EH (cell line): ENCODE data around the gene FUT9.

ENCODE experiments used
- DNase-seq: peaks from one replicate; pipeline ENCODE4 v3.0.0-alpha.2; 2015; ENCODE audit warnings: low read depth

FUT9 gene

DNA sequence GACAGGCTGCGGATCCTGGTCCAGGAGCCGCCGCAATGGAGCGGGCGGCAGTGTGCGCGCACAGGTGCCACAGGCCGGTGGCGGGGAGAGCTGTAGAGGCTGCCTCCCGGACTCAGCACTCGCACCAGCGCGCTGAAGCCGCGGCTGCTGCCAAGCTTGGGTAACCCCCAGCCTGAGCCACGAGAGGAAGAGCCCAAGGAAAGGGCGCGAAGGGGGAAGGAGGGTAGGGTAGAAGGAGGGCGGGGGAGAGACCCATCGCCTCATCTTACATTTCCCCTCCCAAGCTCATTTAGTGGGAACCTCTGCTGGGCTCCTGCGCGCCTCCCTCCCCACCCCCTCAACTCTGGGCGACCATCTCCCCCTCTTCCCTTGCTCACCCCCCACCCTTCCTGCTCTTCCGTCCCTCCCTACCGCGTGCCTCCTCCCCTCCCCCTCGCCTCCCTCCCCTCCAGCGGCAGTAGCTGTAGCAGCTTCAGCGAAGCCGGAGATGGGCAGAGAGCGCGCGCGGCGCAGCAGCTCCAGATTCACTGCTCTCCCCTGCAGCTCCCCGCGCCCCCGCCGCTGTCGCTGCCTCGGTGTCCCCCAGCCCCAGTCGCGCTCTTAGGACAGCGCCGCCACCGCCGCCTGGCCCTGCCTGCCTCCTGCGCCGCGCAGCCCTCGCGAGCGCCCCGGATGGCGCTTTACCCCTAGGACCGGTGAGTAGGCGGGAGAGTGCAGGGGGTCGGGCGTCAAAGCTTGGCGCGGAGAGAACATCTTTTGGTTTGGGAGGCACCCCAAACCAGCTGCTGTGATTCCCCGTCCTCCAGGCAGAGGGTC, at the start of gene FUT9:
TSS of gene FUT9 (plus strand) at position 457 of the 816 bp plus-strand sequence. CDS start 187,182 bp downstream, outside the sequence.
- no peak for DNase-seq

DNA sequence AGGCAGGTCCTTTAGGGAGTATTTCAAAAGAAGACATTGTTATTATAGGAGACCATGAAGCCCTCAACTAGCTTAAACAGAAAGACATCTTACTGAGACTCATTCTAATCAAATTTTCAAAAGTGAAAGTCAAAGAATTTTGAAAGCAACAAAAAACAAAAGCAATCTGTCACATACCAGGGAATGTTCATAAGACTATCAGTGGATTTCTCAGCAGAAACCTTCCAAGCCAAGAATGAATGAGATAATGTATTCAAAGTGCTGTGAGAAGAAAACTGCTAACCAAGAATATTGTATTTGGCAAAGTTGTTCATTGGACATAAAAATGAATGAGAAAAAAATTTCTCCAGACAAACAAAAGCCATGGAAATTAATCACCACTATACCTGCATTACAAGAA, 48.2 kb upstream of the FUT9 start:
- DNase-seq = no peak

DNA sequence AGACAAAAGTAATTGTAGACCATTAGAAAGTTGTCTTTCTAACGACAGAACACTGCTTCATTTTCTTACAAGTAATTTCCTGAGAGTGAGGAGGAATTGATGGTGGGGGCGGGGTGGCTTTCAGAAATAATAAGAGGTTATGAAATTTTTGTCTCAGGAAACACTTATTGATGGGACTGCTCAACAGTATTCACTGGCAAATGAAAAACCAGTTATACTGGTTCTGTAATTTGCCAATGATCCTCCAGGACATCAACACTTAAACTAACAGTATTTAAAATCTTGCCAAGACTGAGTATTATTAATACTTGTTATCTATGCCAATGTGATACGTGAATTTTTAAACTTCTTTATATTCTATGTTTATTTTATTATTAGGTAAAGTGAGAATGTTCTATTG, 41.8 kb upstream of the FUT9 start:
- no peak for DNase-seq

DNA sequence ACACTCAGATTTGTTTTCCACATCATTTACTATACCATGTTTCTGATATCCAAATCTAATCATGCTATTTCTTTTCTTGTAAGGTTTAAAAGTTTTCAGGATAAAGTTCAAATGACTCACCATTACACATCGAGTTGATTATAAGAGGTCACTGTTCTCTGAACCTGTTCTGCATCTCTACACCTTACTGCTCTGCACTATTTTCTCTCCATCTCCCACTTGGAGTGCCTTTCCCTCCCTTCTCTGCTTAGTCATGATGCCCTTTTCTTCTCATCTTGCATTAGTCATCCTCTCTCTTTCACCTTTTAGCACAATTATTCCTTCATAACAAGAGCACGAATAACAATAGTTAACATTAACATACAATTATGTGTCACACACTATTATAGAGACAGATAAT, 37.5 kb upstream of the FUT9 start:
- DNase-seq = no peak

DNA sequence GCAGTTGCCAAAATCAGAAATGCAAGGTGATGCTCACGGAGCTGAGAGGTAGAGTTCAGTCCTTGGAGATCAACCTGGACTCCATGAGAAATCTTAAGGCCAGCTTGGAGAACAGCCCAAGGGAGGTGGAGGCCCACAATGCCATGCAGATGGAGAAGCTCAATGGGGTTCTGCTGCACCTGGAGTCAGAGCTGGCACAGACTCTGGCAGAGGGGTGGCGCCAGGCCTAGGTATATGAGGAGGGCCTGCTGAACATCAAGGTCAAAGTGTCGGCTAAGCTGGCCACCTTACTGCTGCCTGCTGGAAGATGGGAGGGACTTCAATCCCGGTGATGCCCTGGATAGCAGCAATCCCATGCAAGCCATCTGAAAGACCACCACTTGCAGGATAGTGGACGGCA, 23.9 kb upstream of the FUT9 start:
- no peak for DNase-seq

DNA sequence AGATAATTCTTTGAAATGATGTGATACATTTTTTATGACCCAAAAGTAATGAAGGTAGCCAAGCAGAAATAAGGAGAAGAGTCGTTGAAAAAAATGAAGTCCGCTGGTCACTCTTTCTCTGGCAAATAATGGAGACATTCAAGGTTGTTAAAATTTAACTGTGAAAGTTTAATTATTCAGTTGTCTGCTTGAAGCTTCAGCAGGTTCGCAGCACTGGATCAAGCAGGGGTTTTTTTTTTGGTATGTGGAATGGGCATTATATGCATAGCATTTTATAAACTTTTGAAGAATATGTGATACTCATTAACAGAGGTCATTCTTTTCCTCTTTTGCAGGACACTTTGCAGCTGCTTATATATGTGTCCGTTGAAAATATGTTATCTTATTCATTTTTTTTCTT, 21.6 kb upstream of the FUT9 start:
- no peak for DNase-seq

DNA sequence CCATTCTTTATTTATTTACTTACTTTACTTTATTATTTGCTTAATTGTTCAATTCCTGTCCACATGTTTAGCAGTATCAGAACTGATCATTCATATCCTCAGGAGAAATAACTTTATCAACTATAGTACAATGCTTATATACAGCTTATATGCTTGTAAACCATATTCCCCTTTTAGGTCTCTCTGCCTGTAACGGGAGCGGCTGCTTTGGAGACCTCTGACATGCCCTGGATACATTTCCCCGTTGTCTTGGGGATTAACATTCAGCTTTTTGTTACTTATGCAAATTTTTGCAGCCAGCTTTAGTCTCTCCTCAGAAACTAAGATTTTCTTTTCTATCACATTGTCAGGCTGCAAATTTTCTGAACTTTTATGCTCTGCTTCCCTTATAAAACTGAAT, 17.6 kb upstream of the FUT9 start:
- no peak for DNase-seq

DNA sequence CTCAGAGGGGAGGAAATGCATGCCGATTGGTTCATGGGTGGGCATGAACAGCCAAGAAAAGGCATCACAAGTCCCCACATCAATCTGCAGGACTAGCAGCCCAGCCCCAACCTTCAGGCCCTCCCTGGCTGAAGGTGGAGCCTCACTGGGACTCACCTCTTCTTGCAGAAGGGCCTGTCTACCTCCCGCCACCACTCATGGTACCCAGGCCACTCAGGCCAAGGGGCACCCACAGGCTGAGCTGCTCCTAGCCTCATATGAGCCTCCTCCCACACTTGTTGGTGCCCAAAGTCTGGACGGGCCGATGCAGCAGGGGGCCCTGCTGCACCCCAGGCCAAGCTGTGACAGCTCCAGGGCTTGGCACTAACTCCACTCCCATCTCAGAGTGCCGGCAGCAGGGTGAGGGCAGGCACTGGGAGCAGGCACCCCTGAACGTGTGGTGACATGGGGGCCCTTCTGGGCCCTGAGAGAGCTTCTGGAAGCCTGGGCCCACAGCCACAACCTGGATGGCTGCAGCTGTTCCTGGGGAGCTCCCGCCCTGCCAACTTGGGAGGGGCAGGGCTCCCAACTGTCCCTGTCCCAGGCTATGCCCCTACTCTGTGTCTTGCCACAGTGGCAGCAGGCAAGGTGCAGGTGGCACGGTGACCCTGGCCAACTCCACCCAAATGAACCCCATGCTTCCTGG, 13.7 kb upstream of the FUT9 start:
- DNase-seq = no peak

DNA sequence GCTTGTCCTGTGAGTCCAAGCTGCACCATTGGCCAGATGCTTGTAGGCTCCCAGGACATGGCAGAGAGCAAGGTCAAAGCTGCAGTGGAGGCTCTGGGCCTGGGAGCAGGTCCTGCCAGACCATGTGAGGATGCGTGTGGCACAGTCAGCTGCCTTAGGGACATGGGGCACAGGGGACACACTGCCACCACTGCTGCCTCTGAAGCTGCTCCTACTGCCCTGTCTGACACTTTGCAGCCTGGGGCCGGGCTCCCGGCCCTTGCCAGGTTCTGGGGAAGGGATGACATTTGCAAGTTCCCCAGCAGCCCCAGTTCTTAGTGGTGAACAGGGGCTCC, 13.2 kb upstream of the FUT9 start:
- DNase-seq = no peak

DNA sequence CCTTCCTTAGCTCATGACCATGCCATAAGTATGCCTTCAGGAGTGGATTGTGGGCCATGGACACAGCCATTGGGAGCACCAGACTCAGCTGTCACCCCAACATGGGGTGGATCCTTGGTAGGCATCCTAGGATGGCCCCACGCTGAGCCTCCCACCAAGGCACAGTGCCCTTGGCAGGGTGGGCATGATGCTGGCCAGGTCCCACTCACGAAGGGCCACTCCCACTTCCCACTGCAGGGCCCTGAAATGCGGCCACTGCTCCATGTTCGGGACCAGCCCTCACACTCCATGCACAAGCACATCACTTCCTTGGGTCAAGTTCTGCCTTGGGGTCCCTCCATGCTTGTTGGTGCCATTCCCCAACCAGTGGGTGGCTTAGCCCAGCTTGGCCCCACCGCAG, 12.9 kb upstream of the FUT9 start:
- no peak for DNase-seq

DNA sequence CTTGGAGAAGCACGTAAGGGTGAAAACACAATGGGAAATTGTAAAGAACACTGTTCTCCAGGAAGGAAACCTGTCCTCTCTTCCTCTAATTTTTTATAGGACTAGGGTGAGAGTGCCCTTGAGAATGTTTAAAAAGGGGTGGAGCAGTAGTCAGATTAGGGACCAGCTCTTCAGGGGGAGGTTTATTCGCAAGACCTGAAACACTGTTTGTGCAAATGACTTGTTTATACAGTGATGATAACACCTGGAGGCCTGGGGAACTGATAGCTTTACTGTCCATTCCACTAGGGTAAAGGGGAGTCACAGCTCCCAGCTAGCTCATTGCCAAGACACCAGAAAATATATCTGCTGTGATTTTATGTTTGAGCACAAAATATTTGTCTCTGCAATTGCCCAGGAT, 8.1 kb upstream of the FUT9 start:
- DNase-seq = no peak

DNA sequence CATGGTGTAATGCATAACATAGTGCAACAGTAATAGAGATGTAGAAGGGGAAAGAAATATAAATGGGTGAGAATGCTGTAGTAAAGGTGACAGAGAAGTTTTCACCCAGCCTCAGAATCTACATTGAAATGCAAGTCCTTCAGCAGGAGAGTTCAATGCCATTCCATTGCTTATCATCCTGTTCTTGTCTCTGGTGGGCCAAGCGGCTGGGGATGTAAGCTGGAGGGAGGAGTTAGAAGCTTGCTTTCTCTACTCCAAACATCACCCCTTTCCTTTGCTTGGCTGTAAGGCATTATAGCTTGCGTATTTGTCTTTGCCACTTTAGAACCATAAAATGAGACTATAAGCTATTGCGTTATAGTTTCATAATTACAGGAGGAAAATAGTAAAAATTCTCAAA, 2.2 kb upstream of the FUT9 start:
- no peak for DNase-seq

DNA sequence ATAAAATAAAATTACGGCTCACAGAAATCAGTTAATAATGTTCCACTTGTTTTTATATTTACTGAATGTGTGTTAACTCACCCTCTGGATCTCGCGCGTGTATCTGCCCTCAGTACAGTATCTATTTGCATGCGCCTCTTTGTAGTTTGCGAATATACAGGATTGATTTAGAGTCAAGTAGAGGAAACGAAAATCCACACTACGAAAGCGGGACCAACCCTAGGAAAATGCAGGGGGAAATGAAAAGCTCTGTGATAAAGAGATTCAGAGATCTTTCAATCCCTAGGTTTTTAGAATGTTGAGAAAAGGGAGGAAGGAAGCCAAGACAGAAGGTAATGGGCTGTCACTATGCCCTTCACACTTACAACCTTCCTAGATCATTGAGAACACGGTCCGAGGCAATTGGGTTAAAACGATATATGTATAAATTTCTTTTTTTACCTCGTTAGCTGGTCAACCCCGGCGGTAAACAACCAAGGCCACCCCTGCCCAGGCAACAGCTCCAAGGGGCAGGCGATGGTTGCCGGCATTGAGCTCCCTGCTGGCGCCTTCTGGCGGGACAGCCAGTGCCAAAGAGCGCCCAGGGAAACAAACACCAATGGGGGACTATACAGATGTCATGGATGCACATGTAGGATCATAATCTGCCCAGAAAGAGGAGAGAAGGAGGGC, 792 bp upstream of the FUT9 start:
- no peak for DNase-seq

DNA sequence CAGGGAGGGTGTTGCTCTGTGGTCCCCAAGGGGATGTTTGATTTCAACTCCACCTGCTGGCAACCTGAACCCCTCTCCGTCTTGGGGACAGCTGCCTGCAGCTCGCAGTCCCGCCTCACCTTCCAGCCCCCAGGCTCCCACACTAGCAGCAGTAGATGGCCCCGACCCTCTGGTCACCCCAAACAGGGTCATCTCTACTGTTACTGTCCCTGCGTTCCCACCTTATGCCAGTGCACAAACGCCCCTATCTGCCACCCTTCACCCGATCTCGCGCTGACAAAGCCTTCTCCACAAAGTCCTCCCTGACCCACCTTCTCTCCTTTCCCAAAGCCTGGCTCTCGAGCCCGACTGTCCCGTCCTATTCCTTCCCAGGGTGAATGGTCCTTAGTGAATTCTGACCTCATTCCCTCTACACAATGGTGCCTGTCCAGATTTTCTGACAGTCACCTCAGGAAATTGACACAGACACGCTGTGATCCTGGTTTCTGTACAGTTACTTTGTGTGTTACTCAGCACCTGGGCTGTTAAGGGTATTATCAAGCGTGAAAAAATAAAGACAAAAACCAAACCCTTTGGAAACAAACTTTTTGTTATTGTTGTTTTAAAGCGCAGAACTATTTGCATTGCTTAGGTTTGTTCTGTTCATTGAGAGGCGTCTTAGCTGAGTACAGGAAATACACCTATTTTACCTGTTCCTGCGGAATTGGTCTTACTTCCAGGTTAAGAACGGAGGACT, 728 bp downstream of the FUT9 start:
- no peak for DNase-seq

DNA sequence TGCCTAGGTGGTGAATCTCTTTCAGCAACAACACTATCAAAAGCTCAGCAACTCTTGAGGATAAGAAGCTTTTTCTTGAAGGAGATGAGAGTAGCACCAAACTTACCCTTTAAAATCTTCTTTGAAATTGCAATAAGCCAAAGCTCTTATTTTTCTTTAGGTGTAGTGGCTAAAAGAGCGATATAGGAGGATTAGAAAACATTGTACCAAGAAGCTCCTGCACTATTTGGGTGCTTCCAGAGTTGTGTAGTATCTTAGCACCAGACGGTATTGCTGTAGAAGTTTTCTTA, 1.2 kb downstream of the FUT9 start:
- DNase-seq = no peak

DNA sequence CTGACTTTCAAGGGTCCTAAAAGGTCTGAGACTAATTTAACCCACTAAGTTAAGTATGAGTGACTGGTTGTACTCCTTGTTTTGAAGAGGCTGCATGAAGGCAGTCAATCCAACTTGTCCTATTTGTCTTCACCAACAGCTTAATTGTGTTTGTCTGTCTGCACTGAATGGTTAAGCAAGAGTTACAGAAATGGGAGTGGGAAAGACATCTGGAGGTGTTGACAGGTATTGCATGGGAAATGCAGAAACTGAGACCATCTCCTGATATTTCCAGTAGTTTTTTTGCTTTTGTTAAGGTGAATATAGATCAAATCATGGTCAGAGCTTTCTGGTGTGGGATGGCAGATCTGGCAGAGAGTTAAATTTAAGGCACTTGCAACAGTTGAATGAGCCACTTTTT, 6.5 kb downstream of the FUT9 start:
- no peak for DNase-seq

DNA sequence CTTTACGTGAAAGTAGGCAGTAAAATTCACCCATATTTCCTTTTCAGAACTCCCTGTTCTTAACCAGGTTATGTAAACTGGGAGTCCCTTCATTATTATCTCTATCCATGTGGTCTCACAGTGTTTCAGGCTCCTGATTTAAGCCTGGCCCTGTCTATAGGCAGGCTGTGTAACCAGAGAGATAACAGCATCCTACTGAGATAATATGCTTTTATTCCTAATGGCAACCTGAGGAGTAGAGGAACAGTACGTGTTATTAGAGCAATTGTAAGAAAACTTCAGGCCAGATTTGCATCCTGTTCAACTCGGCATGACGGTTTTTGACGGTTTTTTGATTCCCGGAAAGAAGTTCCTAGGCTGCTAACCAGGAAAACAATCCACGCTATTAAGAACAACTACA, 16.9 kb downstream of the FUT9 start:
- DNase-seq = no peak

DNA sequence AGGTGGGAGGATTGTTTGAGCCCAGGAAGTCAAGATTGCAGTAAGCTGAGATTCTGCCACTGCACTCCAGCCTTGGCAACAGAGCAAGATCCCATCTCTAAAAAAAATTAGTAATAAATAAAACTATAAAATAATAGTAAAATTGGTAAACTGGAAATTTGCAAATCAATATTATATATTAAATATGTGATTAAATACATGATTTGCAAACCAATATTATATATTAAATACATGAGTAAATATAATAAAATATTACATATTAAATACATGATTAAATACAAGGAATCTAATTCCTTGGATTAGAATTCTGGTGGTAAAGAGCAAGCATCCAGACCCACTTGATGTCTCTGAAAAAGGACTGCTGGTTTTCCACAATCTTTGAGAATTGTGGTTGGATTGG, 35.8 kb downstream of the FUT9 start:
- no peak for DNase-seq

DNA sequence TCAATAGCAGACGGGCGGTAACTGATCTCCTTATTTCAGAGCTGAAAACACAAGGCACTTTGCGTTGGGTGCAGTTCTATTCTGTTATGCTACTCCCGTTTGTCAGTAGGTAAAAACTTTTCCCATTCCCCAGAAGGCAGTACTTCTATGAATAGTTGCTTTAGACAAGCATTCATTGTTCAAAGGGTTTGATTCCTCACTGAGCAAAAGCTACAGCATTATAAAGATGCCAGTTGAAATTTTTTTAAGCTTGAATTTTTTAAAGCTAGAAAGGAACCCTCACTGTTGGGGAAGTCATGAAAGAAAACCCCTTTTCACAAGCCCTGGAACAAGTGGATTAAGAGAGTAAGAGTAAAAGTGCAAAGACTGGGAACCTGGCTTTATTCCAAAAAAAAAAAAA, 42.3 kb downstream of the FUT9 start:
- no peak for DNase-seq

DNA sequence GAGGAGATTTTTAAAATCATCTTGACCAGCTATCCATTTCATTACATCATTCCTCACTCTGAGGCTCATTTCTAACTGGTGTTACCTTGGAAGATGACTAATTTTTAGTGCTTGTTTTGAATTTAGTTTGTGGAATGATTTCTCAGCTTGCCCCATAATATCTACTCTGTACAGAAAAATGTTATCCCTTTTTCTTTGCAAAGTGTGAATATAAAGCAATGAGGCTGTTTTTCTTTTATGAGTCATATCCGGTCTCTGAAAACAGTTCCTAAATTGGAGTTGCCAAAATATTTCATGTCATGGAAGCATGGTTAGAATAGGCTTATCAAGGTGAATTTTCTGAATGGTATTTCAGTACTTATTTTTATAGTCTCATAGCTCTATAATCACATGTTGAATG, 43.8 kb downstream of the FUT9 start:
- no peak for DNase-seq

DNA sequence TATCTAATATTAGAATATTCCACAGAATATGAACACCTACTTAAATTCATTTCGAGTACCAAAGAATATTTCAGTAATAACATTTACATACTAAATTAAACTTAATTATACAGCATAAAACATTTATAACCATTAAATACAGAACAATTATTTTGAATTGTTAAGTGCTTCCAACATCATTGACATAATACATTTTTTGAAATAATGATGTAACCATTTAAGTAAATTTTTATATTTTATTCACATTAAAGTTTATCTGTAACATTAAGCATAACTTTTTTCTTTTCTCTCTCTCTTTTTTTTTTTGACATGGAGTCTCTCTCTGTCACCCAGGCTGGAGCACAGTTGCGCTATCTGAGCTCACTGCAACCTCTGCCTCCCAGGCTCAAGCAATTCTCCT, 44.5 kb downstream of the FUT9 start:
- DNase-seq = no peak

DNA sequence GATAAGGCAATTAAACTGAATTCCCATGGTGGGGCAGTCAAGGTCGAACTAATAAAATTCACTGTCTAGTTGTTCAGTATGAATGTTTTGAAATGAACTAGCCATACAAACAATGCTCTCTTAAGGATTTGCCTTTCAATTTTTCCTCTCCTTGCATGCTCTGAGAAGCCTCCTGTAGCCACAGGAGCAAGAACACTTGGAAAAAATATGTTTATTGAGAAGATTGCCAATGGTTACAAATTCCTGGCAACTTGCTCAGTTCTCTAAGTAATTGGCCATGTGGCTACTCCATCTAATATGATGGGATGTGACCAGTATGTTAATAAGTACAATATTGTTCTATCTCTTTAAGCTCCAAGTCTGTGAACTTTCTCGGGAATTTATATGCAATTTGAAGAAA, 49.4 kb downstream of the FUT9 start:
- no peak for DNase-seq

DNA sequence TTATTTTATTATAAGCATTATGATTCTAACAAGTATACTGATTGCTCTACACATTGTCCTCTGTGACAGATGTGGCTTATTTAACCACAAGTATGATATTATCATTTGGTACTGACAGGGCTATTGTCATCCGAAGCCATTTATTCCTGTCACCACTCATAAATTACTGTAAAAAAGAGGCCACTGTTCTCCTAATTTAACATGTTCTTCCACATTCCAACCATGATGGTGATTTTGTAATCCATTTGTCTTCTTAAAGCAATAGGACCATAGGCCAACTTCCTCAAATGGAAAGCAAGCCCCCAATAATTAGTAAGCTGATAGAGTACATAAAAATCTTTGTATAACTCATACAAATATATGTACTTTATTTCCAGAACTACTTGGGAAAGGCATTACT, 50.6 kb downstream of the FUT9 start:
- no peak for DNase-seq
